Ishikawa (cell line): ENCODE results near the gene DCTN5.

ENCODE experiments used
- EGR1 ChIP-seq: IDR thresholded peaks from 2 replicates; pipeline ENCODE4 v1.6.1; 2012
- REST ChIP-seq: IDR thresholded peaks from 2 replicates; pipeline ENCODE4 v1.6.1; 2012; ENCODE audit warnings: low read depth, mild to moderate bottlenecking
- YY1 ChIP-seq: IDR thresholded peaks from 2 replicates; pipeline ENCODE4 v1.6.1; 2012; ENCODE audit warnings: low read depth

- no peak for TF ChIP-seq REST
- no peak for TF ChIP-seq YY1
- no peak for TF ChIP-seq EGR1
Measured at GRCh38 chr16:23689442-23690187, 48.3 kb downstream of the DCTN5 start.
